Endothelial cell (in vitro differentiated cells): ENCODE data around the gene MRPL54. TPM values are rescaled to one million over a fixed set of nuclear protein-coding genes. Genes with fewer than 3 reads are reported as not detected.

Experiments
- DNase-seq: peaks from one replicate; pipeline ENCODE4 v3.0.0; 2021; ENCODE audit warnings: low spot score
- H3K27ac Mint-ChIP-seq: one replicate; pipeline ENCODE4 v1.8.0; 2021; ENCODE audit warnings: mixed read lengths, inconsistent platforms; ENCODE audit not compliant: unreplicated experiment
- H3K27me3 Mint-ChIP-seq: one replicate; pipeline ENCODE4 v1.8.0; 2021; ENCODE audit warnings: mild to moderate bottlenecking, moderate library complexity, mixed read lengths, inconsistent platforms; ENCODE audit not compliant: unreplicated experiment
- H3K36me3 Mint-ChIP-seq: one replicate; pipeline ENCODE4 v1.8.0; 2021; ENCODE audit warnings: mild to moderate bottlenecking, low read depth, mixed read lengths, inconsistent platforms; ENCODE audit not compliant: unreplicated experiment
- H3K4me1 Mint-ChIP-seq: one replicate; pipeline ENCODE4 v1.8.0; 2021; ENCODE audit warnings: mild to moderate bottlenecking, mixed read lengths, inconsistent platforms; ENCODE audit not compliant: unreplicated experiment
- H3K4me3 Mint-ChIP-seq: one replicate; pipeline ENCODE4 v1.8.0; 2021; ENCODE audit warnings: mild to moderate bottlenecking, mixed read lengths, inconsistent platforms; ENCODE audit not compliant: unreplicated experiment
- H3K9me3 Mint-ChIP-seq: one replicate; pipeline ENCODE4 v1.8.0; 2021; ENCODE audit warnings: mixed read lengths, inconsistent platforms; ENCODE audit not compliant: unreplicated experiment
- total RNA-seq: library from RNA; stranded (reverse); fragmentation: NEBNext Ultra II Directional; extraction: Animal tissue kit (Norgen Biotek cat#: 25700); gene quantifications from one replicate; pipeline ENCODE4 v1.2.1, GENCODE V29; 2021; ENCODE audit not compliant: unreplicated experiment
- TF ChIP-seq, protein P1 (sequence below): fragments of 200-600 bp; sonication (generic); IDR thresholded peaks from one replicate; pipeline ENCODE4 v1.5.0; 2021; ENCODE audit warnings: antibody characterized with exemption; ENCODE audit not compliant: unreplicated experiment

The MRPL54 gene
- total RNA-seq, 1 donor from 2014 or later: 26.7 TPM

- peaks cover 5% of the 10 kb centered on the region for H3K36me3 Mint-ChIP-seq
- H3K9me3 Mint-ChIP-seq: peaks cover 5% of the 10 kb centered on the region
- no peak overlapping the region for H3K4me3 Mint-ChIP-seq
- DNase-seq: peak; percentile 53
- no peak overlapping the region for H3K27ac Mint-ChIP-seq
- H3K27me3 Mint-ChIP-seq: peaks cover 3% of the 10 kb centered on the region
- TF ChIP-seq, protein P1, sequence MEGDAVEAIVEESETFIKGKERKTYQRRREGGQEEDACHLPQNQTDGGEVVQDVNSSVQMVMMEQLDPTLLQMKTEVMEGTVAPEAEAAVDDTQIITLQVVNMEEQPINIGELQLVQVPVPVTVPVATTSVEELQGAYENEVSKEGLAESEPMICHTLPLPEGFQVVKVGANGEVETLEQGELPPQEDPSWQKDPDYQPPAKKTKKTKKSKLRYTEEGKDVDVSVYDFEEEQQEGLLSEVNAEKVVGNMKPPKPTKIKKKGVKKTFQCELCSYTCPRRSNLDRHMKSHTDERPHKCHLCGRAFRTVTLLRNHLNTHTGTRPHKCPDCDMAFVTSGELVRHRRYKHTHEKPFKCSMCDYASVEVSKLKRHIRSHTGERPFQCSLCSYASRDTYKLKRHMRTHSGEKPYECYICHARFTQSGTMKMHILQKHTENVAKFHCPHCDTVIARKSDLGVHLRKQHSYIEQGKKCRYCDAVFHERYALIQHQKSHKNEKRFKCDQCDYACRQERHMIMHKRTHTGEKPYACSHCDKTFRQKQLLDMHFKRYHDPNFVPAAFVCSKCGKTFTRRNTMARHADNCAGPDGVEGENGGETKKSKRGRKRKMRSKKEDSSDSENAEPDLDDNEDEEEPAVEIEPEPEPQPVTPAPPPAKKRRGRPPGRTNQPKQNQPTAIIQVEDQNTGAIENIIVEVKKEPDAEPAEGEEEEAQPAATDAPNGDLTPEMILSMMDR: no peak
- H3K4me1 Mint-ChIP-seq: no peaks in the 10 kb centered on the region
Observed at GRCh38 chr19:3801412-3802096, 39.1 kb downstream of the MRPL54 start.

DNA sequence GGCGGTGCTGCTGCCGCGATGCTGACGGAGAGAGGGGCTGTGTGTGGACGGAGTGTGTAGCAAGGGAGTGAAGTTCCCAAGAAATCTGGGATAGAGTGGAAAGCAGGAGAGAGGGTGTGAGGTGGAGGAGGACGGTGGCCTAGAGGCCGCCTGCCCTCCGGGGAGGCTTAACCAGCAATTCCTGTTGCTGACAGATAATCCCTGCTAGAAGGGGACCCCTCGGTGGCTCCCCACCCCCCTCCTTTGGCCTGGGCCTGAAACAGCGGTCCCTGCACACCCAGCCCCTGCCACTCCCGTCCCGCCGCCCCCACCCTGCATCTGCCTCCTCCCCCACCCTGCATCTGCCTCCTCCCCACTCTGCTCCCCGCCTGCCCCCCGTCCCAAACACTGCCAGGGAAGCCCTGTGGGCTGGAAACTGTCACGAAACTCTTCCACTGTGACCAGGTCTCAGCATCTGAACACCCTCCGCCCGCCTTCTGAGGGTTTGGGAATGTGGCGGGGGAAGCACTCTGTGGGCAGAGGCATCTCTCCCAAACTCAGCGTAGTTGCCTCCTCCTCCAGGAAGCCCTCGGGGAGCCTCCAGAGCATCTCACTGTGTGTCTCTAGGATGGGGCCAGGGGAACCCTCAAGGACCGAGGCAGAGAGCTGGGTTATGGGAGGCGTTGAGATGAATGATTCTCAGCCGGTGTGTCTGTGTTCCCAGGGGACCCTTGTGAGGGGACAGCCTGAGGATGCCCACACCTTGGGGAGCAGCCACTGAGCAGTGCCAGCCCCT, 40.8 kb downstream of the MRPL54 start:
- peaks cover 4% of the 10 kb centered on the region for H3K27me3 Mint-ChIP-seq
- no peak overlapping the region for H3K27ac Mint-ChIP-seq
- peaks cover 3% of the 10 kb centered on the region for H3K4me1 Mint-ChIP-seq
- no peaks in the 10 kb centered on the region for H3K9me3 Mint-ChIP-seq
- peaks cover 3% of the 10 kb centered on the region for H3K36me3 Mint-ChIP-seq
- H3K4me3 Mint-ChIP-seq: no peak overlapping the region
- no peak for DNase-seq
- TF ChIP-seq, protein P1: no peak

DNA sequence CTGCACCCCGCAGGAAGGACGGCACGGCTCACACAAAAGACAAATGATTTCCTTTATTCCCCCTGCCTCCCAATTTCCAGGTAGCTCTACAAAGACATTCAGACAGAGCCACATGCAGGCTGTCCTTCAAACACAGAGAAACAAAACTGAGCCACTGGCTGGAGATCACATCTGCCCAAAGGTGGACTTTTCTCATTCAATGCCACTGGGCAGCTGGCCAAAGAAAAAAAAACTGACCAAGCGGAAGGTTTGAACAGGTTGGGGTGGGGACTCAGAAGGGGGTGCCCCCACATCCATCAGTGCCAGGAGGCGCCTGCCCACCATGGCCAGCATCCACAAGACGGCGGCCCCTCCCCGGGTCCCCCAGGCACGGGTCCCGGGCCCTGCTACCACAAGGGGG, 41.5 kb downstream of the MRPL54 start:
- Mint-ChIP-seq H3K9me3 (no peaks in the 10 kb centered on the region), H3K4me1 (peaks cover 3% of the 10 kb centered on the region), H3K27ac (no peak overlapping the region), H3K4me3 (no peak overlapping the region), H3K27me3 (peaks cover 4% of the 10 kb centered on the region), H3K36me3 (peaks cover 3% of the 10 kb centered on the region)
- TF ChIP-seq, protein P1: no peak
- DNase-seq: no peak

DNA sequence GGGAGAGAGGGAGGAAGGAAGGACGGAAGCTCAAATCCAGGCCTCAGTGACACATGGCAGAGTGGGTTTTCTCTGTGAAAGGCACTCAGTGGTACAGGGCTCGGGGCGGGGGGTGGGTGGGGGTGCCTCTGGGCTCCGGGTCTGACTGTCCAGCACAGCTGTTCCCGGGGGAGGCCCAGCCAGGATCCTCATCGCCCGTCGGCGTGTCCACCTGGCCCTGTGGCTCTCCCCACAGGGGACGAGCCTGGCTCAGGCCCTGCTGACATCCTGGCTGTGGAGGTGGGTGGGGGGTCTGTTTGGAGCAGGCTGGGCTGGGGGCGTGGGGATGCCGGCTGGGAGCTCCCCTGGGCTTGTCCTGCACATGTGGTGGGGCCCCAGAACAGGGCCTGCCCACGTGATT, 41.9 kb downstream of the MRPL54 start:
- Mint-ChIP-seq H3K4me1 (peaks cover 3% of the 10 kb centered on the region), H3K9me3 (no peaks in the 10 kb centered on the region), H3K36me3 (peaks cover 3% of the 10 kb centered on the region), H3K27me3 (peaks cover 4% of the 10 kb centered on the region), H3K27ac (no peak overlapping the region), H3K4me3 (no peak overlapping the region)
- no peak for DNase-seq
- TF ChIP-seq, protein P1: no peak

DNA sequence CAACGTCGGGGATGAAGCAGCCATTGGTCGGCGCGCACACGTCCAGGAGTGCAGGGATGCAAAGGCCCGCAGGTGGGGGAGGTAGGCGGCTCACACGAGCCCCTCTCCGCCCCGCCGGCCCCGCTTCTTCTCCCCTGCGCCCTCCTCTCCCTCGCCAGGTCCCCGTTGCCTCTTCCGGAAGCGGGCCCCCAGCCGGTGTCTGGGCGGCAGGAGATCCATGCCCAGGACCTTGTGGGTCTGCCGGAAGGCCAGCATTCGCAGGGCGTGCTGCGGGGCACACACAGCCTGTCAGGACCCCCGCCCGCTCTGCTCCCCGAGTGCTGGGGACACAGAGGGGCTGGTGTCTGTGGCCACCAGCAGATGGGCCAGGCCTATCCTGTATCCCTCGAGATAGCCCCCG, 43.4 kb downstream of the MRPL54 start:
- Mint-ChIP-seq H3K4me1 (peaks cover 3% of the 10 kb centered on the region), H3K27me3 (peaks cover 6% of the 10 kb centered on the region), H3K36me3 (peaks cover 3% of the 10 kb centered on the region), H3K9me3 (no peaks in the 10 kb centered on the region), H3K4me3 (no peak overlapping the region), H3K27ac (no peak overlapping the region)
- TF ChIP-seq, protein P1: no peak
- DNase-seq: no peak
